ENCODE data around the gene VWA8. TPM values are rescaled to one million over a fixed set of nuclear protein-coding genes. Genes with fewer than 3 reads are reported as not detected.

Gene VWA8
- polyA plus RNA-seq, 1 donor (not counting 4 experiments of a cell fraction or from before 2014, with no cell fraction given), result 17.8 TPM

DNA sequence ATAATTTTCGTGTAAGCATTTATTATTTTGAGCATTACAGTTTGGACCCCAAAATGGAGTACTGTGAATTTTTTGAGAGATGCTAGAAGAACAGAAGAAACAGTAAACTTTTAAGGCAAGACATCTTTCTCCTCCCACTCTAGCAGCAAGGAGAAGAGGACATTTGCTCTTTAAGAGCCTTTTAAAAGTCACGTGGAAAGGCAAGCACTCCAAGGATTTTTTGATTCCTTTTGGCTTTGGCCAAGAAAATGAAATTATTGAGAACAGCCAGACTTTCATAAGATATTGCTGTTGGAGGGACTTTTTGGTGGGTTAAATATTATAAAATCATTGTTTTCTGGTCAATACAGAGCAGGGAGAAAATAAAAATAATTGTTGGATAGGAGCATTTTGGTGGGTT lies 393.5 kb downstream of the VWA8 start:
- Histone ChIP-seq H3K4me2 (ENCODE audit: control insufficient read depth, extremely low read depth, insufficient read depth, low read depth, low read length) (no peak overlapping the region), H3K9me3 (ENCODE audit: control insufficient read depth, low read depth, low read length) (no peaks in the 10 kb centered on the region), H4K20me1 (ENCODE audit: control insufficient read depth, extremely low read depth, insufficient read depth, low read length) (no peaks in the 10 kb centered on the region), H3K27ac (ENCODE audit: control insufficient read depth, insufficient read depth, low read length) (no peak overlapping the region), H3K4me3 (ENCODE audit: control insufficient read depth in 2 of 3, extremely low read depth in 1 of 3, insufficient read depth in 2 of 3, low read depth in 1 of 3, low read length in 3 of 3) (no peak overlapping the region), H2AFZ (ENCODE audit: control insufficient read depth, low read length) (no peak overlapping the region), H3K79me2 (ENCODE audit: control insufficient read depth, insufficient read depth, low read length) (no peaks in the 10 kb centered on the region), H3K4me1 (ENCODE audit: control insufficient read depth, extremely low read depth, insufficient read depth, low read length) (peaks cover 3% of the 10 kb centered on the region), H3K9ac (ENCODE audit: control insufficient read depth, extremely low read depth, insufficient read depth, low read length) (no peak overlapping the region), H3K27me3 (ENCODE audit: control insufficient read depth, extremely low read depth, insufficient read depth, low read length) (no peaks in the 10 kb centered on the region), H3K36me3 (ENCODE audit: control insufficient read depth in 2 of 2, extremely low read depth in 1 of 2, insufficient read depth in 2 of 2, low read length in 2 of 2) (no peaks in the 10 kb centered on the region), H3K9me1 (ENCODE audit: control insufficient read depth, extremely low read depth, insufficient read depth, low read length) (no peaks in the 10 kb centered on the region)
- no peak for TF ChIP-seq EZH2 (IDR thresholded peaks at IDR 0.05; ENCODE audit: low read length)
- TF ChIP-seq, protein P1, sequence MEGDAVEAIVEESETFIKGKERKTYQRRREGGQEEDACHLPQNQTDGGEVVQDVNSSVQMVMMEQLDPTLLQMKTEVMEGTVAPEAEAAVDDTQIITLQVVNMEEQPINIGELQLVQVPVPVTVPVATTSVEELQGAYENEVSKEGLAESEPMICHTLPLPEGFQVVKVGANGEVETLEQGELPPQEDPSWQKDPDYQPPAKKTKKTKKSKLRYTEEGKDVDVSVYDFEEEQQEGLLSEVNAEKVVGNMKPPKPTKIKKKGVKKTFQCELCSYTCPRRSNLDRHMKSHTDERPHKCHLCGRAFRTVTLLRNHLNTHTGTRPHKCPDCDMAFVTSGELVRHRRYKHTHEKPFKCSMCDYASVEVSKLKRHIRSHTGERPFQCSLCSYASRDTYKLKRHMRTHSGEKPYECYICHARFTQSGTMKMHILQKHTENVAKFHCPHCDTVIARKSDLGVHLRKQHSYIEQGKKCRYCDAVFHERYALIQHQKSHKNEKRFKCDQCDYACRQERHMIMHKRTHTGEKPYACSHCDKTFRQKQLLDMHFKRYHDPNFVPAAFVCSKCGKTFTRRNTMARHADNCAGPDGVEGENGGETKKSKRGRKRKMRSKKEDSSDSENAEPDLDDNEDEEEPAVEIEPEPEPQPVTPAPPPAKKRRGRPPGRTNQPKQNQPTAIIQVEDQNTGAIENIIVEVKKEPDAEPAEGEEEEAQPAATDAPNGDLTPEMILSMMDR (optimal IDR thresholded peaks at IDR 0.05 in 1 of 3, IDR thresholded peaks at IDR 0.05 in 1 of 3, conservative IDR thresholded peaks at IDR 0.05 in 1 of 3; ENCODE audit: extremely low read depth in 1 of 3, insufficient read depth in 2 of 3, low read length in 3 of 3), result no peak
- dilution Hi-C loops (cut with MboI; ENCODE audit: extremely low pct_ligation_motif_present, low sequenced_read_pairs), result no loop called here
- DNase-seq (ENCODE audit: low read depth, low spot score) (no peak), FAIRE-seq (no peak)

- Histone ChIP-seq H3K27ac (ENCODE audit: control insufficient read depth, insufficient read depth, low read length) (no peak overlapping the region), H3K4me3 (ENCODE audit: control insufficient read depth in 2 of 3, extremely low read depth in 1 of 3, insufficient read depth in 2 of 3, low read depth in 1 of 3, low read length in 3 of 3) (no peak overlapping the region), H3K4me2 (ENCODE audit: control insufficient read depth, extremely low read depth, insufficient read depth, low read depth, low read length) (no peak overlapping the region), H3K4me1 (ENCODE audit: control insufficient read depth, extremely low read depth, insufficient read depth, low read length) (peaks cover 12% of the 10 kb centered on the region), H3K27me3 (ENCODE audit: control insufficient read depth, extremely low read depth, insufficient read depth, low read length) (no peaks in the 10 kb centered on the region), H3K36me3 (ENCODE audit: control insufficient read depth in 2 of 2, extremely low read depth in 1 of 2, insufficient read depth in 2 of 2, low read length in 2 of 2) (no peaks in the 10 kb centered on the region), H3K9me3 (ENCODE audit: control insufficient read depth, low read depth, low read length) (no peaks in the 10 kb centered on the region), H3K9ac (ENCODE audit: control insufficient read depth, extremely low read depth, insufficient read depth, low read length) (no peak overlapping the region), H3K9me1 (ENCODE audit: control insufficient read depth, extremely low read depth, insufficient read depth, low read length) (no peaks in the 10 kb centered on the region), H3K79me2 (ENCODE audit: control insufficient read depth, insufficient read depth, low read length) (no peaks in the 10 kb centered on the region), H2AFZ (ENCODE audit: control insufficient read depth, low read length) (no peak overlapping the region), H4K20me1 (ENCODE audit: control insufficient read depth, extremely low read depth, insufficient read depth, low read length) (no peaks in the 10 kb centered on the region)
- FAIRE-seq (no peak), DNase-seq (ENCODE audit: low read depth, low spot score) (no peak)
- dilution Hi-C loops (cut with MboI; ENCODE audit: extremely low pct_ligation_motif_present, low sequenced_read_pairs), result no loop called here
- TF ChIP-seq, protein P1 (optimal IDR thresholded peaks at IDR 0.05 in 1 of 3, IDR thresholded peaks at IDR 0.05 in 1 of 3, conservative IDR thresholded peaks at IDR 0.05 in 1 of 3; ENCODE audit: extremely low read depth in 1 of 3, insufficient read depth in 2 of 3, low read length in 3 of 3), result no peak
- no peak for TF ChIP-seq EZH2 (IDR thresholded peaks at IDR 0.05; ENCODE audit: low read length)
Observed at GRCh38 chr13:41565846-41566245, 395.1 kb downstream of the VWA8 start.
